GM06990 (cell line): ENCODE measurements around the gene CD55.

ENCODE experiments used
- DNase-seq: peaks from one replicate; pipeline ENCODE4 v3.0.0-alpha.2; 2011; ENCODE audit not compliant: insufficient read length; ENCODE audit errors: extremely low read depth
- H3K27me3 ChIP-seq: replicated peaks from 2 replicates; pipeline ENCODE4 v1.6.0; 2011; ENCODE audit warnings: low read length; ENCODE audit not compliant: control insufficient read depth, insufficient read depth
- H3K36me3 ChIP-seq: 2 replicates; pipeline ENCODE4 v1.5.1; 2011; ENCODE audit warnings: low read length; ENCODE audit not compliant: control insufficient read depth, insufficient read depth
- H3K4me3 ChIP-seq: replicated peaks from 2 replicates; pipeline ENCODE4 v1.5.1; 2011; ENCODE audit warnings: low read depth, mild to moderate bottlenecking, control low read depth, low read length
- TF ChIP-seq, protein P1 (sequence below): IDR thresholded peaks from 2 replicates; pipeline ENCODE4 v1.5.1; 2011; ENCODE audit warnings: low read length, control low read depth, mild to moderate bottlenecking, inconsistent platforms; ENCODE audit not compliant: insufficient read depth, poor library complexity, severe bottlenecking

The CD55 gene

GRCh38 chr1:207321079-207321789 is at the start of gene CD55:
Gene CD55, plus strand, starts transcription at chr1:207321678. Its CDS starts 88 bp downstream, at chr1:207321766.
- peak; percentile 97 for DNase-seq
- no peaks in the 10 kb centered on the region for H3K27me3 ChIP-seq
- TF ChIP-seq, protein P1, sequence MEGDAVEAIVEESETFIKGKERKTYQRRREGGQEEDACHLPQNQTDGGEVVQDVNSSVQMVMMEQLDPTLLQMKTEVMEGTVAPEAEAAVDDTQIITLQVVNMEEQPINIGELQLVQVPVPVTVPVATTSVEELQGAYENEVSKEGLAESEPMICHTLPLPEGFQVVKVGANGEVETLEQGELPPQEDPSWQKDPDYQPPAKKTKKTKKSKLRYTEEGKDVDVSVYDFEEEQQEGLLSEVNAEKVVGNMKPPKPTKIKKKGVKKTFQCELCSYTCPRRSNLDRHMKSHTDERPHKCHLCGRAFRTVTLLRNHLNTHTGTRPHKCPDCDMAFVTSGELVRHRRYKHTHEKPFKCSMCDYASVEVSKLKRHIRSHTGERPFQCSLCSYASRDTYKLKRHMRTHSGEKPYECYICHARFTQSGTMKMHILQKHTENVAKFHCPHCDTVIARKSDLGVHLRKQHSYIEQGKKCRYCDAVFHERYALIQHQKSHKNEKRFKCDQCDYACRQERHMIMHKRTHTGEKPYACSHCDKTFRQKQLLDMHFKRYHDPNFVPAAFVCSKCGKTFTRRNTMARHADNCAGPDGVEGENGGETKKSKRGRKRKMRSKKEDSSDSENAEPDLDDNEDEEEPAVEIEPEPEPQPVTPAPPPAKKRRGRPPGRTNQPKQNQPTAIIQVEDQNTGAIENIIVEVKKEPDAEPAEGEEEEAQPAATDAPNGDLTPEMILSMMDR: peak; percentile 49
- no peaks in the 10 kb centered on the region for H3K36me3 ChIP-seq
- H3K4me3 ChIP-seq: peak within 1 kb of the TSS; percentile 77

GRCh38 chr1:207274882-207275281 is 46.6 kb upstream of the CD55 start:
- DNase-seq: no peak
- TF ChIP-seq, protein P1: no peak
- no peaks in the 10 kb centered on the region for H3K36me3 ChIP-seq
- H3K4me3 ChIP-seq: no peak overlapping the region
- H3K27me3 ChIP-seq: no peaks in the 10 kb centered on the region

GRCh38 chr1:207276465-207276864 is 45.0 kb upstream of the CD55 start:
- no peaks in the 10 kb centered on the region for H3K27me3 ChIP-seq
- TF ChIP-seq, protein P1: no peak
- no peak overlapping the region for H3K4me3 ChIP-seq
- DNase-seq: no peak
- H3K36me3 ChIP-seq: no peaks in the 10 kb centered on the region

DNA sequence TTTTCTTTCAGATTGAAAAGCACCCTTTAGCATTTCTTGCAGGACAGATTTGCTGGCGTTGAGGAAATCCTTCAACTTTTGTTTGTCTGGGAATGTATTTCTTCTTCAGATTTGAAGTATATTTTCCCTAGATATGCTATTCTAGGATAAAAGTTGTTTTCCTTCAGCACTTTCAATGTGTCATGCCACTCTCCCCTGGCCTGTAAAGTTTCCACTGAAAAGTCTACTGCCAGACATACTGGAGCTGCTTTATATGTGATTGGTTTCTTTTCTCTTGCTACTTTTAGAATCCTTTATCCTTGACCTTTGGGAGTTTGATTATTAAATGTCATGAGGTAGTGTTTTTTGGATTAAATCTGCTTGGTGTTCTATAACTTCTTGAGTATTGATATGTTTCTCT is 44.2 kb upstream of the CD55 start:
- DNase-seq: no peak
- Histone ChIP-seq H3K36me3 (no peaks in the 10 kb centered on the region), H3K4me3 (no peak overlapping the region), H3K27me3 (no peaks in the 10 kb centered on the region)
- TF ChIP-seq, protein P1: no peak

GRCh38 chr1:207279652-207280051 is 41.8 kb upstream of the CD55 start:
- no peak for DNase-seq
- no peaks in the 10 kb centered on the region for H3K36me3 ChIP-seq
- no peaks in the 10 kb centered on the region for H3K27me3 ChIP-seq
- H3K4me3 ChIP-seq: no peak overlapping the region
- TF ChIP-seq, protein P1: no peak
